Fibroblast of pulmonary artery (primary cell): ENCODE measurements around the gene CLIC3.

Experiments
- DNase-seq: peaks from one replicate; pipeline ENCODE4 v3.0.0-alpha.2; 2010; ENCODE audit warnings: low read depth
- H3K4me3 ChIP-seq: replicated peaks from 2 replicates; pipeline ENCODE4 v1.5.1; 2011; ENCODE audit warnings: low read depth, mild to moderate bottlenecking, control low read depth, low read length, moderate library complexity
- TF ChIP-seq, protein P1 (sequence below): IDR thresholded peaks from 2 replicates; pipeline ENCODE4 v1.5.1; 2011; ENCODE audit warnings: mild to moderate bottlenecking, control low read depth, low read length, inconsistent platforms; ENCODE audit errors: missing control alignments

Gene CLIC3

GRCh38 chr9:137000177-137000930 is 4.0 kb upstream of the CLIC3 start:
- DNase-seq: peak; percentile 54
- no peak overlapping the region for H3K4me3 ChIP-seq
- TF ChIP-seq, protein P1, sequence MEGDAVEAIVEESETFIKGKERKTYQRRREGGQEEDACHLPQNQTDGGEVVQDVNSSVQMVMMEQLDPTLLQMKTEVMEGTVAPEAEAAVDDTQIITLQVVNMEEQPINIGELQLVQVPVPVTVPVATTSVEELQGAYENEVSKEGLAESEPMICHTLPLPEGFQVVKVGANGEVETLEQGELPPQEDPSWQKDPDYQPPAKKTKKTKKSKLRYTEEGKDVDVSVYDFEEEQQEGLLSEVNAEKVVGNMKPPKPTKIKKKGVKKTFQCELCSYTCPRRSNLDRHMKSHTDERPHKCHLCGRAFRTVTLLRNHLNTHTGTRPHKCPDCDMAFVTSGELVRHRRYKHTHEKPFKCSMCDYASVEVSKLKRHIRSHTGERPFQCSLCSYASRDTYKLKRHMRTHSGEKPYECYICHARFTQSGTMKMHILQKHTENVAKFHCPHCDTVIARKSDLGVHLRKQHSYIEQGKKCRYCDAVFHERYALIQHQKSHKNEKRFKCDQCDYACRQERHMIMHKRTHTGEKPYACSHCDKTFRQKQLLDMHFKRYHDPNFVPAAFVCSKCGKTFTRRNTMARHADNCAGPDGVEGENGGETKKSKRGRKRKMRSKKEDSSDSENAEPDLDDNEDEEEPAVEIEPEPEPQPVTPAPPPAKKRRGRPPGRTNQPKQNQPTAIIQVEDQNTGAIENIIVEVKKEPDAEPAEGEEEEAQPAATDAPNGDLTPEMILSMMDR: no peak

DNA sequence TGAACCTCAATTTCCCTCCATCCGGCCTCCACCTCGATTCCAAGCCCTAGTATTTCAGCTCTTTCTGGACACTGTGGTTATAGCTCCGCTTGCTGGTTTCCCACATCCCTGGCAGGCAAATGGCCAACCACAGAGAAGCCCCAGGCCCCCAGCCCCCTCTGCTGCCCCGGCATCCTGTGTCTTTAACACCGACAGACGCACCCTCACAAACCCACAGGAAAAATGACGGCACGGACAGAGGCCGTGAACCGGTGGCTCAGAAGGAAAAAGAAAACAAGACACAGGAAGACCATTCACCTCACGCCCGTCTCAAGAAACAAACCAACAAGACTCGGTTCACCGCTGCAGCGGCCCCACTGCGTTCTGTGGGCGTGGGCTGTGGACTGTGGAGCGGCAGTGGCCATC is 1.5 kb upstream of the CLIC3 start:
- TF ChIP-seq, protein P1: no peak
- DNase-seq: no peak
- H3K4me3 ChIP-seq: no peak overlapping the region

DNA sequence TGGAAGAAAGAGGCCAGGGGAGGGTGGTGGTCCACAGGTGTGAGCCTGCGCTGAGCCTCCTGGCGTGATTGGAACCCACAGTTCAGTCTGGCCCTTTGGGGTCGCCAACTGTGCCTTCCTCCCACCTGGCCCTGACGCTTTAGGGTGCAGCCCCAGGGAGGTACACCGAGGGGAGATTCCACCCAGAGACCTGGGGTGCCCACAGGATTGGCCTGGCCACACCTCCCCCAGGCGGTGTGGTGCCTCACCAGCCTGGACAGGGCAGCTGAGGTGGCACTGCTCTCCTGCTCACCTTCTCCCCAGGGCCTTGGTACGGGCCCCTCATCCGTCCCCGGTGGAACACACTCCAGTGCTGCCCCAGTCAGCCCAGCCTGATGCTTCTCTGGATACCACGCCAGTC is 1.0 kb upstream of the CLIC3 start:
- TF ChIP-seq, protein P1: no peak
- no peak for DNase-seq
- H3K4me3 ChIP-seq: no peak overlapping the region

GRCh38 chr9:136995772-136996311 is 526 bp downstream of the CLIC3 start:
- TF ChIP-seq, protein P1: no peak
- no peak overlapping the region for H3K4me3 ChIP-seq
- no peak for DNase-seq

GRCh38 chr9:136995362-136995761 is 1.0 kb downstream of the CLIC3 start:
- no peak overlapping the region for H3K4me3 ChIP-seq

DNA sequence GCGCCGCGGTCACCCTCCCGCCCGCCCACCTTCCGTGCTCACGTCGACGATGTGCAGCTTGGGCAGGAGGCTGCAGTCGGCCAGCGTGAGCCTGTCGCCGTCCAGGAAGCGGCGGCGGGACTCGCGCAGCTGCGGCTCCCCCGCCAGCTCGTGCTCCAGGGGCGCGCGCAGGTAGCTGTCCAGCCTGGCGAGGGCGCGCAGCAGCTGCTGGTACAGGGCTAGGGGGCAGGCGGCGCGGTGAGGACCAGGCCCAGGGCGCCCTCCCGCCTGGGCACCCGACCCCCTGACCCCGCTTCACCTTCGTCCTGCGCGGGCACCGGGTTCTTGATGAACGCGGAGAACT is 1.5 kb downstream of the CLIC3 start:
- TF ChIP-seq, protein P1: no peak
- DNase-seq: no peak
- no peak overlapping the region for H3K4me3 ChIP-seq

More at GRCh38 chr9:136995362-136995761, 1.0 kb downstream of the CLIC3 start:
- no peak for DNase-seq
- TF ChIP-seq, protein P1: no peak
